HepG2 (cell line): Measurements from ENCODE around the gene CAMTA1.

Source experiments
- CBX2 ChIP-seq, 2 experiments: fragments of 200-600 bp in 1 of 2; sonication (generic); formaldehyde crosslinking in 1 of 2; IDR thresholded peaks; 2 replicates each; pipeline versions ENCODE4 v1.7.0 to v1.8.1; 2018 to 2022; ENCODE audit warnings: low read depth in 2 of 2, low read length in 1 of 2, mild to moderate bottlenecking in 1 of 2, missing genetic modification reagents in 1 of 2
- CREB1 ChIP-seq, 2 experiments: fragments of 450-650 bp in 1 of 2; IDR thresholded peaks; 2 replicates each; pipeline ENCODE4 v1.6.1; 2016 to 2017; ENCODE audit warnings: control low read depth in 1 of 2, mild to moderate bottlenecking in 1 of 2, missing compliant biosample characterization in 1 of 2, missing genetic modification characterization in 1 of 2
- EZH2 ChIP-seq: conservative IDR thresholded peaks from 2 replicates; pipeline ENCODE4 v1.6.1; 2012; ENCODE audit warnings: mild to moderate bottlenecking, low read depth, low read length, moderate library complexity
- IRX3 ChIP-seq: sonication (generic); formaldehyde crosslinking; IDR thresholded peaks from 2 replicates; pipeline ENCODE4 v1.8.1; 2023; ENCODE audit warnings: mild to moderate bottlenecking, low read depth, missing genetic modification reagents, borderline replicate concordance
- NONO ChIP-seq, 2 experiments: fragments of 450-650 bp in 1 of 2; sonication (generic) in 1 of 2; formaldehyde crosslinking in 1 of 2; IDR thresholded peaks in 1 of 2; conservative IDR thresholded peaks in 1 of 2; 2 replicates each; pipeline versions ENCODE4 v1.6.1 to v1.8.0; 2017 to 2022; ENCODE audit warnings: mild to moderate bottlenecking in 1 of 2, missing genetic modification reagents in 1 of 2, moderate library complexity in 1 of 2
- SMARCC2 ChIP-seq: fragments of 450-650 bp; IDR thresholded peaks from 2 replicates; pipeline ENCODE4 v1.6.1; 2017; ENCODE audit warnings: antibody characterized with exemption, mild to moderate bottlenecking
- SRF ChIP-seq: IDR thresholded peaks from 2 replicates; pipeline ENCODE4 v1.6.1; 2011; ENCODE audit warnings: mild to moderate bottlenecking, low read depth, low read length, moderate library complexity
- ZNF331 ChIP-seq: sonication (generic); formaldehyde crosslinking; IDR thresholded peaks from 2 replicates; pipeline ENCODE4 v1.4.0; 2020; ENCODE audit warnings: missing genetic modification reagents
- ZZZ3 ChIP-seq: sonication (generic); formaldehyde crosslinking; IDR thresholded peaks from 2 replicates; pipeline ENCODE4 v1.4.0; 2020; ENCODE audit warnings: missing genetic modification reagents, mild to moderate bottlenecking, borderline replicate concordance
- TF ChIP-seq, protein P1 (sequence below): sonication (generic); formaldehyde crosslinking; IDR thresholded peaks from 2 replicates; pipeline ENCODE4 v1.4.0; 2020; ENCODE audit warnings: mild to moderate bottlenecking, missing genetic modification reagents, borderline replicate concordance
- TF ChIP-seq, protein P2 (sequence below): sonication (generic); formaldehyde crosslinking; IDR thresholded peaks from 2 replicates; pipeline ENCODE4 v1.4.0; 2020; ENCODE audit warnings: missing genetic modification reagents, mild to moderate bottlenecking, borderline replicate concordance
- TF ChIP-seq, protein P3 (sequence below): IDR thresholded peaks from 2 replicates; pipeline ENCODE4 v1.6.1; 2016
- TF ChIP-seq, protein P4 (sequence below): sonication (generic); formaldehyde crosslinking; IDR thresholded peaks from 2 replicates; pipeline ENCODE4 v1.4.0; 2020; ENCODE audit warnings: missing genetic modification reagents
- TF ChIP-seq, protein P5 (sequence below): IDR thresholded peaks from 2 replicates; pipeline ENCODE4 v1.6.1; 2012; ENCODE audit warnings: inconsistent platforms

DNA sequence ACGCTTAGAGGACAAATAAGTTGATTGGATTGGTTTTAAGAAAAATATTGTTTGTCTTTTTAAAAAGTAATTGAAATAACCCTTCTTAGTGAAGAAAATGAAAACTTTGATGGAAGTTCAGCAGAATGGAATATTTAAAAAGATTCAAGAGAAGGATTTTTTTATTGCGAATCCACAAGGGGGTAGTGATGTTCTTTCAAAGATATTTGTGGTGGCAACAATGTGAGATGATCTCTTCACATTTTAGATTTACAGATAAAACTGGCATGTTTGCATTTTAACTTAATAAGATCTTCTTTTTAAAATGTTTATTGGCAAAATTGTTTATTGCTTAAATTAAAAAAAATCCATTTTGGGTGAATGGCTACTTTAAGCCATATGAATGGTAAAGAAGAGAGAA is 8.9 kb downstream of the CAMTA1 start:
- TF ChIP-seq ZZZ3 (CRISPR knock-in tag) (no peak), EZH2 (no peak), IRX3 (CRISPR knock-in tag) (no peak), CREB1 (IDR thresholded peaks at IDR 0.05) (no peak), CREB1 (CRISPR knock-in tag; IDR thresholded peaks at IDR 0.05) (no peak), SMARCC2 (no peak), CBX2 (IDR thresholded peaks at IDR 0.05; ENCODE audit: low read depth, low read length) (no peak), CBX2 (CRISPR knock-in tag; IDR thresholded peaks at IDR 0.05; ENCODE audit: low read depth) (no peak), ZNF331 (CRISPR knock-in tag) (no peak), SRF (no peak), NONO (IDR thresholded peaks at IDR 0.05) (no peak), NONO (CRISPR knock-in tag; conservative IDR thresholded peaks at IDR 0.05) (no peak)
- TF ChIP-seq, protein P1, sequence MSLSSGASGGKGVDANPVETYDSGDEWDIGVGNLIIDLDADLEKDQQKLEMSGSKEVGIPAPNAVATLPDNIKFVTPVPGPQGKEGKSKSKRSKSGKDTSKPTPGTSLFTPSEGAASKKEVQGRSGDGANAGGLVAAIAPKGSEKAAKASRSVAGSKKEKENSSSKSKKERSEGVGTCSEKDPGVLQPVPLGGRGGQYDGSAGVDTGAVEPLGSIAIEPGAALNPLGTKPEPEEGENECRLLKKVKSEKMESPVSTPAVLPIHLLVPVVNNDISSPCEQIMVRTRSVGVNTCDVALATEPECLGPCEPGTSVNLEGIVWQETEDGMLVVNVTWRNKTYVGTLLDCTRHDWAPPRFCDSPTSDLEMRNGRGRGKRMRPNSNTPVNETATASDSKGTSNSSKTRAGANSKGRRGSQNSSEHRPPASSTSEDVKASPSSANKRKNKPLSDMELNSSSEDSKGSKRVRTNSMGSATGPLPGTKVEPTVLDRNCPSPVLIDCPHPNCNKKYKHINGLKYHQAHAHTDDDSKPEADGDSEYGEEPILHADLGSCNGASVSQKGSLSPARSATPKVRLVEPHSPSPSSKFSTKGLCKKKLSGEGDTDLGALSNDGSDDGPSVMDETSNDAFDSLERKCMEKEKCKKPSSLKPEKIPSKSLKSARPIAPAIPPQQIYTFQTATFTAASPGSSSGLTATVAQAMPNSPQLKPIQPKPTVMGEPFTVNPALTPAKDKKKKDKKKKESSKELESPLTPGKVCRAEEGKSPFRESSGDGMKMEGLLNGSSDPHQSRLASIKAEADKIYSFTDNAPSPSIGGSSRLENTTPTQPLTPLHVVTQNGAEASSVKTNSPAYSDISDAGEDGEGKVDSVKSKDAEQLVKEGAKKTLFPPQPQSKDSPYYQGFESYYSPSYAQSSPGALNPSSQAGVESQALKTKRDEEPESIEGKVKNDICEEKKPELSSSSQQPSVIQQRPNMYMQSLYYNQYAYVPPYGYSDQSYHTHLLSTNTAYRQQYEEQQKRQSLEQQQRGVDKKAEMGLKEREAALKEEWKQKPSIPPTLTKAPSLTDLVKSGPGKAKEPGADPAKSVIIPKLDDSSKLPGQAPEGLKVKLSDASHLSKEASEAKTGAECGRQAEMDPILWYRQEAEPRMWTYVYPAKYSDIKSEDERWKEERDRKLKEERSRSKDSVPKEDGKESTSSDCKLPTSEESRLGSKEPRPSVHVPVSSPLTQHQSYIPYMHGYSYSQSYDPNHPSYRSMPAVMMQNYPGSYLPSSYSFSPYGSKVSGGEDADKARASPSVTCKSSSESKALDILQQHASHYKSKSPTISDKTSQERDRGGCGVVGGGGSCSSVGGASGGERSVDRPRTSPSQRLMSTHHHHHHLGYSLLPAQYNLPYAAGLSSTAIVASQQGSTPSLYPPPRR (CRISPR knock-in tag) = no peak
- TF ChIP-seq, protein P2, sequence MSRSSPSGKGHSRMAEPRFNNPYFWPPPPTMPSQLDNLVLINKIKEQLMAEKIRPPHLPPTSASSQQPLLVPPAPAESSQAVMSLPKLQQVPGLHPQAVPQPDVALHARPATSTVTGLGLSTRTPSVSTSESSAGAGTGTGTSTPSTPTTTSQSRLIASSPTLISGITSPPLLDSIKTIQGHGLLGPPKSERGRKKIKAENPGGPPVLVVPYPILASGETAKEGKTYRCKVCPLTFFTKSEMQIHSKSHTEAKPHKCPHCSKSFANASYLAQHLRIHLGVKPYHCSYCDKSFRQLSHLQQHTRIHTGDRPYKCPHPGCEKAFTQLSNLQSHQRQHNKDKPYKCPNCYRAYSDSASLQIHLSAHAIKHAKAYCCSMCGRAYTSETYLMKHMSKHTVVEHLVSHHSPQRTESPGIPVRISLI (CRISPR knock-in tag) = no peak
- TF ChIP-seq, protein P3, sequence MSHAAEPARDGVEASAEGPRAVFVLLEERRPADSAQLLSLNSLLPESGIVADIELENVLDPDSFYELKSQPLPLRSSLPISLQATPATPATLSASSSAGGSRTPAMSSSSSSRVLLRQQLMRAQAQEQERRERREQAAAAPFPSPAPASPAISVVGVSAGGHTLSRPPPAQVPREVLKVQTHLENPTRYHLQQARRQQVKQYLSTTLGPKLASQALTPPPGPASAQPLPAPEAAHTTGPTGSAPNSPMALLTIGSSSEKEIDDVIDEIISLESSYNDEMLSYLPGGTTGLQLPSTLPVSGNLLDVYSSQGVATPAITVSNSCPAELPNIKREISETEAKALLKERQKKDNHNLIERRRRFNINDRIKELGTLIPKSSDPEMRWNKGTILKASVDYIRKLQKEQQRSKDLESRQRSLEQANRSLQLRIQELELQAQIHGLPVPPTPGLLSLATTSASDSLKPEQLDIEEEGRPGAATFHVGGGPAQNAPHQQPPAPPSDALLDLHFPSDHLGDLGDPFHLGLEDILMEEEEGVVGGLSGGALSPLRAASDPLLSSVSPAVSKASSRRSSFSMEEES (CRISPR knock-in tag) = no peak
- TF ChIP-seq, protein P4, sequence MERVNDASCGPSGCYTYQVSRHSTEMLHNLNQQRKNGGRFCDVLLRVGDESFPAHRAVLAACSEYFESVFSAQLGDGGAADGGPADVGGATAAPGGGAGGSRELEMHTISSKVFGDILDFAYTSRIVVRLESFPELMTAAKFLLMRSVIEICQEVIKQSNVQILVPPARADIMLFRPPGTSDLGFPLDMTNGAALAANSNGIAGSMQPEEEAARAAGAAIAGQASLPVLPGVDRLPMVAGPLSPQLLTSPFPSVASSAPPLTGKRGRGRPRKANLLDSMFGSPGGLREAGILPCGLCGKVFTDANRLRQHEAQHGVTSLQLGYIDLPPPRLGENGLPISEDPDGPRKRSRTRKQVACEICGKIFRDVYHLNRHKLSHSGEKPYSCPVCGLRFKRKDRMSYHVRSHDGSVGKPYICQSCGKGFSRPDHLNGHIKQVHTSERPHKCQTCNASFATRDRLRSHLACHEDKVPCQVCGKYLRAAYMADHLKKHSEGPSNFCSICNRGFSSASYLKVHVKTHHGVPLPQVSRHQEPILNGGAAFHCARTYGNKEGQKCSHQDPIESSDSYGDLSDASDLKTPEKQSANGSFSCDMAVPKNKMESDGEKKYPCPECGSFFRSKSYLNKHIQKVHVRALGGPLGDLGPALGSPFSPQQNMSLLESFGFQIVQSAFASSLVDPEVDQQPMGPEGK (CRISPR knock-in tag) = no peak
- TF ChIP-seq, protein P5, sequence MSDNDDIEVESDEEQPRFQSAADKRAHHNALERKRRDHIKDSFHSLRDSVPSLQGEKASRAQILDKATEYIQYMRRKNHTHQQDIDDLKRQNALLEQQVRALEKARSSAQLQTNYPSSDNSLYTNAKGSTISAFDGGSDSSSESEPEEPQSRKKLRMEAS = no peak
